H1 (cell line): ENCODE results near the gene KLHL30. TPM values are rescaled to one million over a fixed set of nuclear protein-coding genes. Genes with fewer than 3 reads are reported as not detected.

Experiments used
- HDAC2 ChIP-seq, 2 experiments: fragments of 300-600 bp in 1 of 2; sonication (generic) in 1 of 2; IDR thresholded peaks; 2 replicates each; pipeline ENCODE4 v1.6.1; 2011 to 2012; ENCODE audit warnings: low read depth in 2 of 2, low read length in 2 of 2, mild to moderate bottlenecking in 2 of 2, moderate library complexity in 2 of 2, borderline replicate concordance in 1 of 2, inconsistent platforms in 1 of 2
- JUN ChIP-seq: IDR thresholded peaks from 2 replicates; pipeline ENCODE4 v1.6.1; 2011; ENCODE audit warnings: low read depth, mild to moderate bottlenecking, improper control_type of control experiment, low read length
- NRF1 ChIP-seq: IDR thresholded peaks from 2 replicates; pipeline ENCODE4 v1.6.1; 2011; ENCODE audit warnings: mild to moderate bottlenecking, low read depth, low read length, improper control_type of control experiment
- POU5F1 ChIP-seq: IDR thresholded peaks from 2 replicates; pipeline ENCODE4 v1.6.1; 2011; ENCODE audit warnings: low read depth, mild to moderate bottlenecking, low read length, moderate library complexity
- RFX5 ChIP-seq: IDR thresholded peaks from 2 replicates; pipeline ENCODE4 v1.6.1; 2011; ENCODE audit warnings: low read depth, low read length, improper control_type of control experiment, borderline replicate concordance
- SUZ12 ChIP-seq: fragments of 200-600 bp; sonication (generic); IDR thresholded peaks from 2 replicates; pipeline ENCODE4 v1.6.1; 2012; ENCODE audit warnings: mild to moderate bottlenecking, inconsistent platforms, low read length, moderate library complexity, mixed read lengths
- ZNF274 ChIP-seq: IDR thresholded peaks from 2 replicates; pipeline ENCODE4 v1.7.0; 2012; ENCODE audit warnings: low read length, borderline replicate concordance; ENCODE audit errors: extremely low read depth
- polyA plus RNA-seq, 7 experiments: library from polyadenylated mRNA; depleted of rRNA in 3 of 7; stranded (reverse) in 5 of 7; unstranded in 2 of 7; fragments of >200 nt in 5 of 7; fragments of 200-250 nt in 2 of 7; gene quantifications; 1 replicate in 5 of 7; 2 replicates in 1 of 7; 4 replicates in 1 of 7; pipeline versions ENCODE4 v1.2.1 to v1.2.3, GENCODE V29; 2011 to 2013; ENCODE audit warnings: missing spikeins in 2 of 7, mixed read lengths in 2 of 7
- total RNA-seq: library from RNA; stranded (reverse); fragmentation: NEBNext Ultra II Directional; extraction: Animal tissue kit (Norgen Biotek cat#: 25700); gene quantifications from 2 replicates; pipeline ENCODE4 v1.2.1, GENCODE V29; 2021

KLHL30 gene
- total and polyA plus RNA-seq, 2 of the 8 experiments (the other 6 are each of a cell fraction or from before 2014, with no cell fraction given): not detected

GRCh38 chr2:238107525-238108422 lies 30.7 kb upstream of the KLHL30 start (continued):
- no peak for TF ChIP-seq POU5F1
- TF ChIP-seq JUN: no peak
- no peak for TF ChIP-seq NRF1
- TF ChIP-seq ZNF274: no peak
- TF ChIP-seq SUZ12: no peak
- no peak for TF ChIP-seq HDAC2 (IDR thresholded peaks at IDR 0.05; ENCODE audit: borderline replicate concordance in 1 of 2, low read depth in 2 of 2, low read length in 2 of 2)
- no peak for TF ChIP-seq RFX5
